IMR-90 (cell line): ENCODE results near the gene ZNF786.

ENCODE experiments used
- CEBPB ChIP-seq: IDR thresholded peaks from 2 replicates; pipeline ENCODE4 v1.6.1; 2012; ENCODE audit warnings: low read depth, low read length, improper control_type of control experiment
- CTCF ChIP-seq: conservative IDR thresholded peaks from 2 replicates; pipeline ENCODE4 v1.5.1; 2012; ENCODE audit warnings: mild to moderate bottlenecking, low read depth, low read length, improper control_type of control experiment
- MAZ ChIP-seq: IDR thresholded peaks from 2 replicates; pipeline ENCODE4 v1.6.1; 2012; ENCODE audit warnings: low read depth, mild to moderate bottlenecking, low read length, improper control_type of control experiment, moderate library complexity, borderline replicate concordance
- POLR2A ChIP-seq: IDR thresholded peaks from 2 replicates; pipeline ENCODE4 v1.6.1; 2012; ENCODE audit warnings: mild to moderate bottlenecking, low read depth, low read length
- RAD21 ChIP-seq: IDR thresholded peaks from 2 replicates; pipeline ENCODE4 v1.6.1; 2012; ENCODE audit warnings: low read length, improper control_type of control experiment
- TF ChIP-seq, protein P1 (sequence below): fragments of 150-350 bp; IDR thresholded peaks from 2 replicates; pipeline ENCODE4 v1.6.1; 2016; ENCODE audit warnings: low read depth, mild to moderate bottlenecking, low read length, moderate library complexity, borderline replicate concordance
- TF ChIP-seq, protein P2 (sequence below): fragments of 150-350 bp; IDR thresholded peaks from 2 replicates; pipeline ENCODE4 v1.6.1; 2017; ENCODE audit warnings: mild to moderate bottlenecking, antibody characterized with exemption, low read length, low read depth

GRCh38 chr7:149109969-149110368, 19.5 kb upstream of the ZNF786 start:
- TF ChIP-seq CTCF (no peak), CEBPB (no peak), RAD21 (no peak), POLR2A (no peak), MAZ (no peak)
- TF ChIP-seq, protein P1, sequence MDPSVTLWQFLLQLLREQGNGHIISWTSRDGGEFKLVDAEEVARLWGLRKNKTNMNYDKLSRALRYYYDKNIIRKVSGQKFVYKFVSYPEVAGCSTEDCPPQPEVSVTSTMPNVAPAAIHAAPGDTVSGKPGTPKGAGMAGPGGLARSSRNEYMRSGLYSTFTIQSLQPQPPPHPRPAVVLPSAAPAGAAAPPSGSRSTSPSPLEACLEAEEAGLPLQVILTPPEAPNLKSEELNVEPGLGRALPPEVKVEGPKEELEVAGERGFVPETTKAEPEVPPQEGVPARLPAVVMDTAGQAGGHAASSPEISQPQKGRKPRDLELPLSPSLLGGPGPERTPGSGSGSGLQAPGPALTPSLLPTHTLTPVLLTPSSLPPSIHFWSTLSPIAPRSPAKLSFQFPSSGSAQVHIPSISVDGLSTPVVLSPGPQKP: no peak
- TF ChIP-seq, protein P2, sequence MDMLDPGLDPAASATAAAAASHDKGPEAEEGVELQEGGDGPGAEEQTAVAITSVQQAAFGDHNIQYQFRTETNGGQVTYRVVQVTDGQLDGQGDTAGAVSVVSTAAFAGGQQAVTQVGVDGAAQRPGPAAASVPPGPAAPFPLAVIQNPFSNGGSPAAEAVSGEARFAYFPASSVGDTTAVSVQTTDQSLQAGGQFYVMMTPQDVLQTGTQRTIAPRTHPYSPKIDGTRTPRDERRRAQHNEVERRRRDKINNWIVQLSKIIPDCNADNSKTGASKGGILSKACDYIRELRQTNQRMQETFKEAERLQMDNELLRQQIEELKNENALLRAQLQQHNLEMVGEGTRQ: no peak
